ENCODE results near the gene KREMEN2. TPM values are rescaled to one million over a fixed set of nuclear protein-coding genes. Genes with fewer than 3 reads are reported as not detected.
A peak's percentile ranks its signal among the peaks of the same experiment; 100 is the strongest.

KREMEN2 gene
- total RNA-seq, 1 experiment from 2014 or later: 7.5 TPM

- H3K27ac Mint-ChIP-seq: peak overlapping the region; percentile 69
- DNase-seq (ENCODE audit: low spot score) (peak; percentile 76), ATAC-seq (0 out of 2 replicates have a peak, but pooled peaks have one; percentile 0)
These were observed 48.2 kb downstream of the KREMEN2 start for GRCh38 chr16:3012246-3012645.

DNA sequence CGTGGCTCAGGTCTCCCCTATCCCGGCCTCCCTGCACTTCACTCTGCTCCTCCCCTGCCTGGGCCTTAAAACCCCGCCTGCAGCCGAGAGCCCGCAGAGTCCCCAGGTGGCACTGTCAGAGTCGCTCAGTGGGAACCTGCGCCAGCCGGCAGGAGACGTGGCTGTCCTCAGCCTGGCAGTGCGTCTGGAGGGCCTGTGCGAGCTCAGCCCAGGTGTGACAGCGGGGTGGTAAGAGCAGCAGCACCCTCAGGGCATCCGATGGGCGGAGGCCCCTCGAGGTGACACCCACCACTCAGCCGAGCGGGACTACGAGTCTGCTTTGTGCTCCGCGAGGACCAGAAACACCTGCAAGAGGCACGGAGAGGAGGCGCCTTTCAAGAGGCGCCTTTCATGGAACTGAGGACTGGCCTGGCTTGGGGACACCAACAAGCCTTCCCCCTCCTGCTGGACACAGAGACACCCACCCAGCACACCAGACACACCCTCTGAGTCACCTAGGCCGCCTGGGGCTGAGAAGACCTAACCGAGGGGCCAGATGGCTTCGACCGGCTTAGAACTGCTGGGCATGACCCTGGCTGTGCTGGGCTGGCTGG, 48.8 kb downstream of the KREMEN2 start, which contains the start of gene CLDN9:
Gene CLDN9 (plus strand): TSS at position 96 of the 593 bp plus-strand sequence. CDS start 440 bp downstream, at position 536.
- Mint-ChIP-seq H3K27me3 (ENCODE audit: low read depth) (peaks cover 3% of the 10 kb centered on the region; the same call in 1 of the 2 replicates), H3K4me1 (peaks cover 72% of the 10 kb centered on the region), H3K4me3 (peak within 1 kb of the TSS; percentile 70), H3K9me3 (no peaks in the 10 kb centered on the region), H3K36me3 (peaks cover 21% of the 10 kb centered on the region), H3K27ac (peak within 1 kb of the TSS; percentile 69)
- DNase-seq (ENCODE audit: low spot score) (peak; percentile 69), ATAC-seq (peak; percentile 1; the same call in 1 of the 2 replicates)
- POLR2A ChIA-PET: interaction anchor here (1.1 to 17.1 kb wide), 6 partner anchors 7 to 85 kb away, joined by 3 to 502 read pairs (median 9); partner anchors contain the start of genes CLDN6, CLDN9, HCFC1R1 and THOC6
- no peak for TF ChIP-seq ZNF532 (CRISPR knock-in tag; IDR thresholded peaks at IDR 0.05; ENCODE audit: borderline replicate concordance)
- TF ChIP-seq HMGXB4 (CRISPR knock-in tag; IDR thresholded peaks at IDR 0.05): 0 out of 2 replicates have a peak, but pooled peaks have one; percentile 23
- TF ChIP-seq SOX15 (CRISPR knock-in tag; IDR thresholded peaks at IDR 0.05): no peak
- peak; percentile 23; the same call in 1 of the 2 replicates for TF ChIP-seq MAX (CRISPR knock-in tag; IDR thresholded peaks at IDR 0.05)
- CTCF ChIA-PET: interaction anchor here (0.9 to 13.4 kb wide), 10 partner anchors 9 to 161 kb away, joined by 3 to 360 read pairs (median 8); partner anchors contain the start of genes CLDN6, HCFC1R1, PAQR4 and THOC6

More at GRCh38 chr16:3012246-3012645, 48.2 kb downstream of the KREMEN2 start:
- Mint-ChIP-seq H3K4me3 (peak overlapping the region; percentile 70), H3K36me3 (peaks cover 21% of the 10 kb centered on the region), H3K4me1 (peaks cover 78% of the 10 kb centered on the region), H3K9me3 (no peaks in the 10 kb centered on the region), H3K27me3 (ENCODE audit: low read depth) (peaks cover 3% of the 10 kb centered on the region; the same call in 1 of the 2 replicates)
- ChIA-PET CTCF (interaction anchor here (0.6 to 13.4 kb wide), 9 partner anchors 8 to 162 kb away, joined by 3 to 360 read pairs (median 7); partner anchors contain the start of genes CLDN6, HCFC1R1, PAQR4 and THOC6), POLR2A (interaction anchor here (0.7 to 13.9 kb wide), 7 partner anchors 8 to 86 kb away, joined by 3 to 502 read pairs (median 6); partner anchors contain the start of genes CLDN6, HCFC1R1, PKMYT1 and THOC6)
- TF ChIP-seq RORB (CRISPR knock-in tag; IDR thresholded peaks at IDR 0.05) (no peak), ZNF138 (CRISPR knock-in tag; conservative IDR thresholded peaks at IDR 0.05) (0 out of 2 replicates have a peak, but pooled peaks have one; percentile 45), HMGA2 (CRISPR knock-in tag; IDR thresholded peaks at IDR 0.05) (no peak)
- TF ChIP-seq, protein P1, sequence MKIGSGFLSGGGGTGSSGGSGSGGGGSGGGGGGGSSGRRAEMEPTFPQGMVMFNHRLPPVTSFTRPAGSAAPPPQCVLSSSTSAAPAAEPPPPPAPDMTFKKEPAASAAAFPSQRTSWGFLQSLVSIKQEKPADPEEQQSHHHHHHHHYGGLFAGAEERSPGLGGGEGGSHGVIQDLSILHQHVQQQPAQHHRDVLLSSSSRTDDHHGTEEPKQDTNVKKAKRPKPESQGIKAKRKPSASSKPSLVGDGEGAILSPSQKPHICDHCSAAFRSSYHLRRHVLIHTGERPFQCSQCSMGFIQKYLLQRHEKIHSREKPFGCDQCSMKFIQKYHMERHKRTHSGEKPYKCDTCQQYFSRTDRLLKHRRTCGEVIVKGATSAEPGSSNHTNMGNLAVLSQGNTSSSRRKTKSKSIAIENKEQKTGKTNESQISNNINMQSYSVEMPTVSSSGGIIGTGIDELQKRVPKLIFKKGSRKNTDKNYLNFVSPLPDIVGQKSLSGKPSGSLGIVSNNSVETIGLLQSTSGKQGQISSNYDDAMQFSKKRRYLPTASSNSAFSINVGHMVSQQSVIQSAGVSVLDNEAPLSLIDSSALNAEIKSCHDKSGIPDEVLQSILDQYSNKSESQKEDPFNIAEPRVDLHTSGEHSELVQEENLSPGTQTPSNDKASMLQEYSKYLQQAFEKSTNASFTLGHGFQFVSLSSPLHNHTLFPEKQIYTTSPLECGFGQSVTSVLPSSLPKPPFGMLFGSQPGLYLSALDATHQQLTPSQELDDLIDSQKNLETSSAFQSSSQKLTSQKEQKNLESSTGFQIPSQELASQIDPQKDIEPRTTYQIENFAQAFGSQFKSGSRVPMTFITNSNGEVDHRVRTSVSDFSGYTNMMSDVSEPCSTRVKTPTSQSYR (CRISPR knock-in tag; IDR thresholded peaks at IDR 0.05): peak; percentile 75; the same call in 1 of the 2 replicates

GRCh38 chr16:3013491-3013951, 49.4 kb downstream of the KREMEN2 start:
- Mint-ChIP-seq H3K36me3 (peaks cover 21% of the 10 kb centered on the region), H3K27me3 (ENCODE audit: low read depth) (peaks cover 3% of the 10 kb centered on the region; the same call in 1 of the 2 replicates), H3K9me3 (no peaks in the 10 kb centered on the region), H3K27ac (no peak overlapping the region), H3K4me3 (peak overlapping the region; percentile 70), H3K4me1 (peaks cover 71% of the 10 kb centered on the region)
- DNase-seq (ENCODE audit: low spot score): no peak
- ATAC-seq: no peak
- CTCF ChIA-PET: interaction anchor here (0.7 to 3.0 kb wide), 10 partner anchors 8 to 116 kb away, joined by 3 to 35 read pairs (median 5); partner anchors contain the start of genes HCFC1R1, PAQR4 and THOC6
- TF ChIP-seq GABPB1 (CRISPR knock-in tag; IDR thresholded peaks at IDR 0.05) (no peak), ZNF263 (CRISPR knock-in tag; IDR thresholded peaks at IDR 0.05; ENCODE audit: low read depth) (peak; percentile 48; the same call in 1 of the 2 replicates), FOXJ3 (CRISPR knock-in tag; IDR thresholded peaks at IDR 0.05; ENCODE audit: borderline replicate concordance) (no peak)
- POLR2A ChIA-PET: interaction anchor here (1.2 to 17.1 kb wide), 4 partner anchors 7 to 14 kb away, joined by 5 to 502 read pairs (median 256); partner anchors contain the start of genes CLDN6, CLDN9, HCFC1R1 and THOC6
